ENCODE measurements around the gene MACROD1.

MACROD1 gene

DNA sequence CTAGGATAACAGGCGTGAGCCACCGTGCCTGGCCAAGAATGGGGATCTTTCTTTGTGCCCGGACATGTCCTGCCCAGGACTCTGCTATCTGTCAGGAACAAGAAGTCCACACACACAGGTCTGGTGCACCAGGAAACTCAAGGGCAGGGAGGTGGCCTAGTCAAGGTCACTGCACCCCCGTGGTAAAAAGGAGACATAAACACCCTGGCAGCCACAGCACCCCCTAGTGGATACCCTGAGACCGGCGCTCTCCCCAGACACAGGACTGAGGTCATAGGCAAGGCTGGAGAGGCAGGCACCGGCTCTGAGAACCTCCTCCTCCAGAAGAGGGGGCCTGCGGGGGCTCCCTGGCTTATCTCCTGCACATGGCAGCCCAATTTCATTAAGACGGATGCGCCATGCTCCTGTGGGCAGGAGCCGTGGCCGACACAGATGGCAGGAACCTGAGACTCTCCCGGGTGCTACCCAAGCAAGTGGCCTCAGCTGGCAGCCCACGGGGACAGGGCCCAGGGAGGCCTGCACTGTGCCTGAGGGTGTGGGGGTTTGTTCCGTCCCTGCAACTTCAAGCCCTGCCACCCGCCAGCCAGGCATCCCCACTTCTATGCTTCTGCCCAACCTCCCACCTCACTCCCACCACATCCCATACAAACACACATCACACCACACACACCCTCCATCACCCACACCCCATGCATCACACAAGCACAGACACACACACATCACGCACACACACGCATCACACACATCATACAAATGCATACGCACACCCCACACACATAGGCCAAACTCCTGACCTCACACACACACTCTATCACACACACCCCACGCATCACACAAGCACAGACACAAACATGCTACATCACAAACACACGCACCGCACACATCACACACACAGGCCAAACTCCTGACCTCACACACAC, 19.6 kb downstream of the MACROD1 start:
- no peak overlapping the region for H3K4me3 ChIP-seq (ENCODE audit: low read depth in 1 of 5, low read length in 5 of 5)
- peaks cover 2 to 29% (median 25%) of the 10 kb centered on the region in 5 donors for H3K4me1 ChIP-seq (ENCODE audit: control insufficient read depth in 5 of 5, insufficient read depth in 5 of 5, low read length in 5 of 5)
- no peaks in the 10 kb centered on the region for H3K9me3 ChIP-seq (ENCODE audit: control insufficient read depth in 5 of 5, low read length in 5 of 5)
- H3K27ac ChIP-seq (ENCODE audit: low read depth, low read length): no peak overlapping the region
- H3K36me3 ChIP-seq (ENCODE audit: control insufficient read depth in 5 of 5, insufficient read depth in 5 of 5, low read length in 5 of 5): no peaks in the 10 kb centered on the region
- H3K27me3 ChIP-seq (ENCODE audit: control insufficient read depth in 5 of 5, insufficient read depth in 4 of 5, low read length in 5 of 5): no peaks in the 10 kb centered on the region
- H3K9ac ChIP-seq (ENCODE audit: low read length in 5 of 5): no peak overlapping the region

DNA sequence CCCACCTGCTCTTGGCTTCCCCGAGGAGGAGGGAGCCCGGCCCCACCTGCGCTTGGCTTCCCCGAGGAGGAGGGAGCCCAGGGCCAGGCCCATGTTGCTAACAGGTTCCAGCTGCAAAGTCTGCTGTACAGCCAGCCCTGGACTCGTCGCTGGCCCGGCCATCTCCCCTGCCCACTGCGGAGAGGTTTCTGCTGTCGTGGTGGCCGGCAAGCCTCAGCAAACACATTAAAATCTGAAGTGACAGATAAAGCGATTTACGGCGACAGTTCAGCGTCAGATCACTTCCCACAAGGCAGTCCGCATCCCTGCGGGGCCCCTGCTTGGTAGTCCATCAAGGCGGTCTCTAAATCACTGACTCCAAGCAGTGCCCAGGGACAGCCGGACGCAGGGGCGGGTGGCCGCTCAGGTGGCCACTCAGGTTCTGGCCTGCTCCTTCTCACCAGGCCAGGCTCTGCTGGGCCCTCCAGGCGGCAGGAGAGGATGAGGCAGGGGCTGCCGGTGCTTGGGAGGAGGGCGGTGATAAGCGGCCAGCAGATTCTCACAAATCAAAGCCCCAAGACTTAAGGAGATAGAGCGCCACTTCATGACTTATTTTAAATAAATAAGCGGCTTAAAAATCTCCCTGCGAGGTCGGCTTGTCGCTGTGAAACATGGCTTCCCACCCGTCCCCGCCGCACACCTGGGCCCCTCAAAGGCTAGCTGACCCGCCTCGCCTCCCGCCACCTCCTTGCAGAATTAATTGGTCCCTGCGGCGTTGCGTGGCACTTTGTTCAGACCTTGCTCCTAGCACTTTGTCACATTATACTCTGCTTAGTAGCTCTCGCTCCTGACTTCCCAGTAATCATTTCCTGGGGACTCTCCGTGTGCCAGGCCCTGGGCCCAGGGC, 21.1 kb downstream of the MACROD1 start:
- peaks cover 2 to 23% (median 19%) of the 10 kb centered on the region in 5 donors for H3K4me1 ChIP-seq (ENCODE audit: control insufficient read depth in 5 of 5, insufficient read depth in 5 of 5, low read length in 5 of 5)
- no peaks in the 10 kb centered on the region for H3K27me3 ChIP-seq (ENCODE audit: control insufficient read depth in 5 of 5, insufficient read depth in 4 of 5, low read length in 5 of 5)
- H3K9me3 ChIP-seq (ENCODE audit: control insufficient read depth in 5 of 5, low read length in 5 of 5): no peaks in the 10 kb centered on the region
- no peak overlapping the region for H3K4me3 ChIP-seq (ENCODE audit: low read depth in 1 of 5, low read length in 5 of 5)
- H3K36me3 ChIP-seq (ENCODE audit: control insufficient read depth in 5 of 5, insufficient read depth in 5 of 5, low read length in 5 of 5): no peaks in the 10 kb centered on the region
- H3K9ac ChIP-seq (ENCODE audit: low read length in 5 of 5): peak overlapping the region in 1 of 5 donors; percentile 8
- no peak overlapping the region for H3K27ac ChIP-seq (ENCODE audit: low read depth, low read length)

DNA sequence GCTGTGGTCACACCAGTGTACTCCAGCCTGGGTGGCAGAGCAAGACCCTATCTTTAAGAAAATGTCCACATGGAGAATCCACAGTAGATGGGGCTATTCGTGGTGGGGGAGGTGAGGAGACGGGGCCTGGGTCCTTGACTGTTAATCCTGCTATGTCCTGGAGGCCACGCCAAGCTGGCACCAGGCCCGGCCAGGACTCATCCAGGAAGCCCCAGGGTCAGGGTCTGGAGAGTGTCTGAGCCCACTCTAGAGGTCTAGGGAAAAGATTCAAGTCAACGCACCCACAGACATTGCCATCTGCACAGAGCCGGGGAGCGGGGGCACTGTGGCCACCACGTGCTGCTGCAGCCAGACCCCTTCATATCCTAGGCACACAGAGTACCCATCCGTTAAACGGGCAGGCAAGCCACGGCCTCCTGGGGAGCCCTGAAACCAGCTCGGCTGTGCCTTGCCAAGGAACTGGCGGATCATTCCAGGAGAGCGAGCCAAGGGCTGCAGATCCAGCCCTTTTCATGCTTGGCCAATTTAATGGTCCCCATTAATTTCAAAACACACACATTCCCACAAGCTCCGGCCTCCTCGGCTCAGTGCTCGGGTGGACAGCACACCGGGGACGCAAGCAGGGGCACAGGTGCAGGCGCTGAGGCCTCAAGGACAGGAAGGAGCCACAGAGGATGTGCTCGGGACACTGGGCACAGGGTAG, 24.7 kb downstream of the MACROD1 start:
- no peak overlapping the region for H3K27ac ChIP-seq (ENCODE audit: low read depth, low read length)

DNA sequence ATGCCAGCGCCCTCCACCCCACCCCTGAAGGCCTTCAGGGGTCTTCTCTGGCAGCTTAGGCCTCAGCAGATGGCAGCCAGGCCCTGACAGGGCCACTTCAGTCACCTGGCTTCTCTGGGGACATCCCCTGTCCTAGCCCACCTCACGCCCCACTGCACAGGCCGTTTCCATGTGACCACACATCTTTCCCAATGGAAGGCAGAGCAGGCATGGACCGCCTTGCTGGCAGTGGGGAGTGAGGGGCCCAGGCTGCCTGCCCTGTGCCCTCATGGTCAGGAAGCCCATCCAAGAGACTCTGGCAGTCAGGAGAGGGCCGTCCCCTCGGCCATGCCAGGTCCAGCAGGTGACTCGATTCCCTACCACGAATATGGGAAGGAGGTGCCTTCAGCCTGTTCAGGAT, 25.8 kb downstream of the MACROD1 start:
- Histone ChIP-seq H3K9me3 (ENCODE audit: control insufficient read depth in 5 of 5, low read length in 5 of 5) (no peaks in the 10 kb centered on the region), H3K9ac (ENCODE audit: low read length in 5 of 5) (no peak overlapping the region), H3K4me3 (ENCODE audit: low read depth in 1 of 5, low read length in 5 of 5) (no peak overlapping the region), H3K27me3 (ENCODE audit: control insufficient read depth in 5 of 5, insufficient read depth in 4 of 5, low read length in 5 of 5) (no peaks in the 10 kb centered on the region), H3K36me3 (ENCODE audit: control insufficient read depth in 5 of 5, insufficient read depth in 5 of 5, low read length in 5 of 5) (no peaks in the 10 kb centered on the region), H3K27ac (ENCODE audit: low read depth, low read length) (no peak overlapping the region), H3K4me1 (ENCODE audit: control insufficient read depth in 5 of 5, insufficient read depth in 5 of 5, low read length in 5 of 5) (peaks cover 0 to 10% (median 6%) of the 10 kb centered on the region in 5 donors)

More for the DNA sequence above, 24.7 kb downstream of the MACROD1 start:
- Histone ChIP-seq H3K4me3 (ENCODE audit: low read depth in 1 of 5, low read length in 5 of 5) (no peak overlapping the region), H3K4me1 (ENCODE audit: control insufficient read depth in 5 of 5, insufficient read depth in 5 of 5, low read length in 5 of 5) (peaks cover 0 to 10% (median 6%) of the 10 kb centered on the region in 5 donors), H3K27me3 (ENCODE audit: control insufficient read depth in 5 of 5, insufficient read depth in 4 of 5, low read length in 5 of 5) (no peaks in the 10 kb centered on the region), H3K36me3 (ENCODE audit: control insufficient read depth in 5 of 5, insufficient read depth in 5 of 5, low read length in 5 of 5) (no peaks in the 10 kb centered on the region), H3K9ac (ENCODE audit: low read length in 5 of 5) (no peak overlapping the region), H3K9me3 (ENCODE audit: control insufficient read depth in 5 of 5, low read length in 5 of 5) (no peaks in the 10 kb centered on the region)

DNA sequence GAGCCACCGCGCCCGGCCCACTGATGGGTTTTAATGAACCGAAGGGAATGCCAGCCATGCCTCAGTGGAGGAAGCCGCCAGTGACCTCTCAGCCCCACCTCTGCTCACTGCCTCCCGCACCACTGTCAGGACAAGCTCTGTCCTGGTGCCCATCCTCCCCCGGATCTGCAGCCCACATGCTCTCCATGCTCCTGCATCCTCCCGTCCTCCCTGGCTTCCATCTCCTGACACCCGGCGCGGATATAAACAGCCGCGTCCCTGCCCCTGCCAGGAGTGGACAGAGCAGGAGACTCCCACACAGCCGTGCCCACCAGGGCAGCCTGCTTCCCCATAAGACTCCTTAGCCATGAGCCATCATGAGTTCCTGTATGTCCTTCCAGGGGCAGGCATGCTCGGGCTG, 26.9 kb downstream of the MACROD1 start:
- H3K27ac ChIP-seq (ENCODE audit: low read depth, low read length): no peak overlapping the region
- no peaks in the 10 kb centered on the region for H3K36me3 ChIP-seq (ENCODE audit: control insufficient read depth in 5 of 5, insufficient read depth in 5 of 5, low read length in 5 of 5)
- H3K9ac ChIP-seq (ENCODE audit: low read length in 5 of 5): no peak overlapping the region
- H3K4me1 ChIP-seq (ENCODE audit: control insufficient read depth in 5 of 5, insufficient read depth in 5 of 5, low read length in 5 of 5): peaks cover 0 to 10% (median 6%) of the 10 kb centered on the region in 5 donors
- no peaks in the 10 kb centered on the region for H3K9me3 ChIP-seq (ENCODE audit: control insufficient read depth in 5 of 5, low read length in 5 of 5)
- H3K4me3 ChIP-seq (ENCODE audit: low read depth in 1 of 5, low read length in 5 of 5): no peak overlapping the region
- H3K27me3 ChIP-seq (ENCODE audit: control insufficient read depth in 5 of 5, insufficient read depth in 4 of 5, low read length in 5 of 5): no peaks in the 10 kb centered on the region

DNA sequence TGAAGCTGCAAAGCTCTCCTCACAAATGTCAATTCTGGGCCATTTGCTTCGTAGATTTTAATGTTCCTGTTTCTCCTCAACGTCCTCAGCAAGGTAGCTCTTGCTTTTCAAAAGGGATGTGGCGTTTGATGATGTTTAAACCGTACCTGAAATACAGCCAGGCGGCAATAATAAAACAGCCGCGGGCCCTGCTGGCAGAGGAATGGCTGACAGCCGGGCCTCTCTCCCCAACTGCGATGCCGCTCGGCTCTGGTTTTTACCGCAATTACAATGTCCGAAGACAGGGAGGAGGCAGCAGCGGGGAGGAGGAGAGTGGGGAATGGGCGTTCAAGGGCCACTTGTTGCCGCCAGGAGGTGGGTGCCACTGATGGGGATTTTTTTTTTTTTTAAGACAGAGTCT, 27.5 kb downstream of the MACROD1 start:
- no peaks in the 10 kb centered on the region for H3K9me3 ChIP-seq (ENCODE audit: control insufficient read depth in 5 of 5, low read length in 5 of 5)
- no peaks in the 10 kb centered on the region for H3K27me3 ChIP-seq (ENCODE audit: control insufficient read depth in 5 of 5, insufficient read depth in 4 of 5, low read length in 5 of 5)
- peaks cover 0 to 10% (median 6%) of the 10 kb centered on the region in 5 donors for H3K4me1 ChIP-seq (ENCODE audit: control insufficient read depth in 5 of 5, insufficient read depth in 5 of 5, low read length in 5 of 5)
- H3K36me3 ChIP-seq (ENCODE audit: control insufficient read depth in 5 of 5, insufficient read depth in 5 of 5, low read length in 5 of 5): no peaks in the 10 kb centered on the region
- no peak overlapping the region for H3K4me3 ChIP-seq (ENCODE audit: low read depth in 1 of 5, low read length in 5 of 5)
- no peak overlapping the region for H3K27ac ChIP-seq (ENCODE audit: low read depth, low read length)
- H3K9ac ChIP-seq (ENCODE audit: low read length in 5 of 5): no peak overlapping the region

DNA sequence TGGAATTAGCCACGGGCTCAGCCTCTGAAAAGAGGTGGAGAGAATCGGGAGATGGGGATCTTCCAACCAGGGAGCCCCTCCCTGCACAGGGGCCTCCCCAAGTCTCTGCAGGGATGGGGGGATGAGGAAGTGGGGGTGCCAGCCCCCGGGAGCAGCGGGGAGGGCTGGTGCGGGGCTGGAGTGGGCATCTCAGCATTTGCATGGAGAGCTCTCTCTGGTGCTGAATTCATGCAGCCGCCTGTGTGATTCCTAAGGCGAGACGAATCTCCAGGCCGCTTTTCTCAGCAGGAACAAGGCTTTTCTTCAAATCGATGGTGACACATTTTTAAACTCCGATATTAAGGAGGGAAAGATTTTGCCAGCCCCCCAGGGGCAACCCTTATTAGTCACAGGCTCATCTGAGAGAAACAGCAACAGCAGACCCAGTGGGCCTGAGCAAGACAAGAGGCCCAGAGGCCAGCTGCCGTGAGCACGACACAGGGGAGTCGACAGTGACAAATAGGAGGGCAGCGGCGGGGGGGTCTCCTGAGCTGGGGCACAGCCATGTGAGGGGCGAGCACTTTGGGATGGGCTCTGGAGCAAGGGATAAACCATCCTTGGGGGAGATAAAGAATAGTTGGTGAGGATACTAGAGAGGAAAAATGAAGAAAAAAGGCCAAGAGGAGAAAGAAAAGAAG, 29.0 kb downstream of the MACROD1 start:
- no peak overlapping the region for H3K27ac ChIP-seq (ENCODE audit: low read depth, low read length)
- H3K4me1 ChIP-seq (ENCODE audit: control insufficient read depth in 5 of 5, insufficient read depth in 5 of 5, low read length in 5 of 5): peaks cover 0 to 10% (median 6%) of the 10 kb centered on the region in 5 donors
- H3K9ac ChIP-seq (ENCODE audit: low read length in 5 of 5): no peak overlapping the region
- H3K9me3 ChIP-seq (ENCODE audit: control insufficient read depth in 5 of 5, low read length in 5 of 5): no peaks in the 10 kb centered on the region
- H3K27me3 ChIP-seq (ENCODE audit: control insufficient read depth in 5 of 5, insufficient read depth in 4 of 5, low read length in 5 of 5): no peaks in the 10 kb centered on the region
- no peak overlapping the region for H3K4me3 ChIP-seq (ENCODE audit: low read depth in 1 of 5, low read length in 5 of 5)
- H3K36me3 ChIP-seq (ENCODE audit: control insufficient read depth in 5 of 5, insufficient read depth in 5 of 5, low read length in 5 of 5): no peaks in the 10 kb centered on the region

DNA sequence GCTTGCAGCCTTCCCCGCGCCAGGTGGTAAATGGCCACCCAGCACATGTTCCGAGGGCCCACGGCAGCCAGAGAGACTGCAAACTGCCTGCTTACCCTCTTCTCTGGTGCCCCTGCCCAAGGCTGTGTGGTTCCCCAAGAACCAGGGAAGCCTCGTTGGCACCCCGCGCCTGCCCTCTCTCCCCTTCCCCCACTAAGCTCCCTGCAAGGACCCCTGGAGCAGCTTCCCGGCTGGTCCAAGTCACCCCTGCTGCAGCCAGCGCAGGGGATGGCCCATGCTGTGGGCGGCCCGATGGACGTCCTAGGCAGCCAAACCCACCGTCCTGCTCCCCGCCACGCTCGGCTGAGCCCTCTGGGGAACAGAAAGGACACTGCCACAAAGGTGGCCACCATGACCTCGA, 30.2 kb downstream of the MACROD1 start:
- H3K27ac ChIP-seq (ENCODE audit: low read depth, low read length): no peak overlapping the region
- no peaks in the 10 kb centered on the region for H3K36me3 ChIP-seq (ENCODE audit: control insufficient read depth in 5 of 5, insufficient read depth in 5 of 5, low read length in 5 of 5)
- H3K4me3 ChIP-seq (ENCODE audit: low read depth in 1 of 5, low read length in 5 of 5): no peak overlapping the region
- H3K27me3 ChIP-seq (ENCODE audit: control insufficient read depth in 5 of 5, insufficient read depth in 4 of 5, low read length in 5 of 5): no peaks in the 10 kb centered on the region
- no peak overlapping the region for H3K9ac ChIP-seq (ENCODE audit: low read length in 5 of 5)
- H3K4me1 ChIP-seq (ENCODE audit: control insufficient read depth in 5 of 5, insufficient read depth in 5 of 5, low read length in 5 of 5): no peaks in the 10 kb centered on the region
- H3K9me3 ChIP-seq (ENCODE audit: control insufficient read depth in 5 of 5, low read length in 5 of 5): no peaks in the 10 kb centered on the region

DNA sequence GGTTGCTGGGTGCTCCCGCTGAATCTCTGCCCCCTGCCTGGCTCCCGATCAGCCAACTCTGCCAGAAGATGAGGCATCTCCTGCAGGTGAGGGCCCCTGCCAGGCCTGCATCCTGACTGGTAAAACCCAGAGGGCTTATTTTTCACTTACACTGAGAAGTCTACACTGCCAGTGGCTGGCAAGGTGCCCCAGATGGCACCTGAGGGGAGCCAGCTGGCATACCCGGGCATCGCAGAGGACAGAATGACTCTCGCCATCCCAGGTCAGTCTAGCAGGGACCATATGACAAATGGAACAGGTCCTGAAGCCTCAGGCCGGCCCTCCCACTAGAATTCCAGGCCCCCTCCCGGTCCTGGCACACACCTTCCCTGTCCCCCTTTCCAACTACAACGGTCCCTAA, 30.9 kb downstream of the MACROD1 start:
- Histone ChIP-seq H3K9me3 (ENCODE audit: control insufficient read depth in 5 of 5, low read length in 5 of 5) (no peaks in the 10 kb centered on the region), H3K9ac (ENCODE audit: low read length in 5 of 5) (no peak overlapping the region), H3K27ac (ENCODE audit: low read depth, low read length) (no peak overlapping the region), H3K4me3 (ENCODE audit: low read depth in 1 of 5, low read length in 5 of 5) (no peak overlapping the region), H3K36me3 (ENCODE audit: control insufficient read depth in 5 of 5, insufficient read depth in 5 of 5, low read length in 5 of 5) (no peaks in the 10 kb centered on the region), H3K27me3 (ENCODE audit: control insufficient read depth in 5 of 5, insufficient read depth in 4 of 5, low read length in 5 of 5) (no peaks in the 10 kb centered on the region), H3K4me1 (ENCODE audit: control insufficient read depth in 5 of 5, insufficient read depth in 5 of 5, low read length in 5 of 5) (no peaks in the 10 kb centered on the region)

Measured in subcutaneous abdominal adipose tissue (tissue), 5 donors.